ENCODE results near the gene MRPS25. TPM values are rescaled to one million over a fixed set of nuclear protein-coding genes. Genes with fewer than 3 reads are reported as not detected.

The MRPS25 gene
- total RNA-seq, 1 experiment from 2014 or later = 58.3 TPM

DNA sequence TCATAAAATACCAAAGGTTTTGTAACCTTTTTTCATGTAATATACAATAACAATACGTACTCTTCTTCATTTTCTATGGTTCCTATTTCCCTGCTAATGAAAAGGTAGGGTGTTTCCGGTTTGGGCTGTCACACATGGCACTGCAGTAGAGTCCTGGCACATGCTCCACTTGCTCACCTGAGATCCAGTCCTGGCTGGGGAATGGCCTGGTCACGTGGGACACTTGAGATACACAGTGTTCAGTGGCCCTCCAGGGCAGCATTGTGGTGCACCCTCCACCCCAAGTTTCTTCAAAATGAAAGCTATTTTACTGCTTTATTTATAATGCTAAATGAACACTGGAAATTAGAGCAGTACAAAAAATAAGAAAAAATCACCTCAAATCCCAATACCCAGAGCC, 23.2 kb downstream of the MRPS25 start (continued):
- TF ChIP-seq ZBTB33 (IDR thresholded peaks at IDR 0.05; ENCODE audit: extremely low read depth, insufficient replicate concordance, low read length) (no peak), ELF1 (IDR thresholded peaks at IDR 0.05; ENCODE audit: borderline replicate concordance, low read depth) (no peak), POLR2A (IDR thresholded peaks at IDR 0.05; ENCODE audit: borderline replicate concordance, extremely low read depth, insufficient read depth, insufficient read length) (no peak)

DNA sequence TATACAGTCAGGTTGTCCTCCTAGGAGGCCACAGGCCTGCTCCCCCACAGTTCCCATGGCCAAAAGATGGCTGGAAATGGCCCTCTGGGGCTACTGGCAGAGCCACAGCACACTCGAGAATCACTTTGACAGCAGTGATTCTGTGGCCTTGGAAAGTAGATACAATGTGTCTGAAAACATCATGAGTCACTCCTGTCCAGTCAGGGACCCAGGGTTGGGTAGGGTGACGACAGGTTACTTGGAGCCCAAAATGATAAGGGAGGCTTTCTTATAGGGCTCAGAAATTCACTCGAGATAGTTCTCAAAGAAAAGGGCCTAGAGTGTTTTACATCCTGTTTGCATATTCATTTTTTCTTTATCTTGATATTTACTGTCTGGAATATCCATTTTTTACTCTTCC, 24.3 kb downstream of the MRPS25 start:
- Histone ChIP-seq H3K4me2 (ENCODE audit: low read length) (no peak overlapping the region), H2AFZ (ENCODE audit: low read depth, low read length, poor library complexity, severe bottlenecking) (no peak overlapping the region), H3K9me3 (ENCODE audit: control insufficient read depth in 1 of 2, insufficient read depth in 1 of 2, low read depth in 1 of 2, low read length in 2 of 2) (no peaks in the 10 kb centered on the region), H4K20me1 (ENCODE audit: insufficient read depth) (no peaks in the 10 kb centered on the region), H3K79me2 (ENCODE audit: insufficient read depth, low read length) (peaks cover 3% of the 10 kb centered on the region; the same call in 1 of the 2 replicates), H3K9me2 (ENCODE audit: insufficient read depth) (no peaks in the 10 kb centered on the region), H3K27me3 (ENCODE audit: insufficient read depth, low read length) (no peaks in the 10 kb centered on the region), H3K27ac (ENCODE audit: low read depth, low read length) (no peak overlapping the region), H3K4me1 (ENCODE audit: control insufficient read depth in 1 of 2, insufficient read depth in 2 of 2, low read length in 2 of 2) (no peaks in the 10 kb centered on the region), H3K36me3 (ENCODE audit: control insufficient read depth in 1 of 2, insufficient read depth in 2 of 2, low read length in 2 of 2) (peaks cover 42 to 65% of the 10 kb centered on the region in 2 experiments), H3K9ac (ENCODE audit: low read length) (no peak overlapping the region), H3K4me3 (replicated peaks in 1 of 2; ENCODE audit: low read depth in 1 of 2, low read length in 2 of 2) (no peak overlapping the region)
- TF ChIP-seq TCF7L2 (IDR thresholded peaks at IDR 0.05; ENCODE audit: borderline replicate concordance, extremely low read depth, insufficient read depth, insufficient read length) (no peak), ZBTB33 (IDR thresholded peaks at IDR 0.05; ENCODE audit: extremely low read depth, insufficient replicate concordance, low read length) (no peak), ELF1 (IDR thresholded peaks at IDR 0.05; ENCODE audit: borderline replicate concordance, low read depth) (no peak), POLR2A (IDR thresholded peaks at IDR 0.05; ENCODE audit: borderline replicate concordance, extremely low read depth, insufficient read depth, insufficient read length) (no peak), CEBPB (IDR thresholded peaks at IDR 0.05; ENCODE audit: low read depth) (no peak), EGR1 (IDR thresholded peaks at IDR 0.05; ENCODE audit: low read depth) (no peak), EZH2phosphoT487 (IDR thresholded peaks at IDR 0.05; ENCODE audit: borderline replicate concordance) (no peak), SIN3A (IDR thresholded peaks at IDR 0.05; ENCODE audit: low read depth) (no peak)
- TF ChIP-seq, protein P1, sequence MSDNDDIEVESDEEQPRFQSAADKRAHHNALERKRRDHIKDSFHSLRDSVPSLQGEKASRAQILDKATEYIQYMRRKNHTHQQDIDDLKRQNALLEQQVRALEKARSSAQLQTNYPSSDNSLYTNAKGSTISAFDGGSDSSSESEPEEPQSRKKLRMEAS (IDR thresholded peaks at IDR 0.05) = no peak
- ATAC-seq (0 out of 2 replicates have a peak, but pooled peaks have one; percentile 20), DNase-seq (ENCODE audit: low read depth, low spot score) (no peak)
- ChIA-PET RAD21 (ENCODE audit: low non-redundant PET in 1 of 2, low total read pairs in 2 of 2, uncharacterized antibody in 2 of 2, unreplicated experiment in 2 of 2) (no interaction called here), POLR2A (no interaction called here), CTCF (no interaction called here)
- intact Hi-C loops (cut with micrococcal nuclease) = loop anchor here (5.0 kb wide), 1 partner anchor 114 kb away; no protein-coding TSS in a partner anchor
- no TSS peak for BruUV-seq (replicated peaks)
